Erythroblast (primary cell): ENCODE data around the gene COPS7B.

Source experiments
- GATA1 ChIP-seq: IDR thresholded peaks from 2 replicates; pipeline ENCODE4 v1.6.1; 2011; ENCODE audit warnings: low read depth, mild to moderate bottlenecking, control low read depth, low read length, moderate library complexity
- POLR2A ChIP-seq: IDR thresholded peaks from 2 replicates; pipeline ENCODE4 v1.6.1; 2011; ENCODE audit warnings: mild to moderate bottlenecking, low read length

GRCh38 chr2:231800493-231801091 lies 14.3 kb downstream of the COPS7B start:
- no peak for TF ChIP-seq POLR2A
- no peak for TF ChIP-seq GATA1
